HG02840 (cell line): ENCODE data around the gene ZC3HAV1L.
A peak's percentile ranks its signal among the peaks of the same experiment; 100 is the strongest.
"Not testable (repeated sequence)": the region's sequence is repeated elsewhere in the genome, so short reads cannot be mapped to it uniquely, and the experiment has no call there.

Experiments used
- ATAC-seq: cut with Tn5 transposase; IDR thresholded peaks from one replicate; pipeline ENCODE4 v1.9.1; 2021; ENCODE audit warnings: mild to moderate bottlenecking, moderate library complexity, moderate number of reproducible peaks; ENCODE audit not compliant: unreplicated experiment, low FRiP score

Gene ZC3HAV1L

GRCh38 chr7:139023076-139023475, 12.8 kb downstream of the ZC3HAV1L start:
- no peak for ATAC-seq

DNA sequence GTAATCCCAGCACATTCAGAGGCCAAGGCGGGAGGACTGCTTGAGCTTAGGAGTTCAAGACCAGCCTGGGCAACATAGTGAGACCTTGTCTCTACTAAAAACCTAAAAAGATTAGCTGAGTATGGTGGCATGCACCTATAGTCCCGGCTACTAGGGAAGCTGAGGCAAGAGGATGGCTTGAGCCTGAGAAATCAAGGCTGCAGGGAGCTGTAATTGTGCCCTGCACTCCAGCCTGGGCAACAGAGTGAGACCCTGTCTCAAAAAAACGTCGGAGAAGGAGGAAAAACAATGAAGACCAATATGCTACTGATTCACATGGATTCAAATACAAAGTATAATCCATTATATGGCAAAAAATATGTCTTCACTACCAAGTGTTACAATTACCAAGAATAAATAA, 13.6 kb downstream of the ZC3HAV1L start:
- no peak for ATAC-seq

DNA sequence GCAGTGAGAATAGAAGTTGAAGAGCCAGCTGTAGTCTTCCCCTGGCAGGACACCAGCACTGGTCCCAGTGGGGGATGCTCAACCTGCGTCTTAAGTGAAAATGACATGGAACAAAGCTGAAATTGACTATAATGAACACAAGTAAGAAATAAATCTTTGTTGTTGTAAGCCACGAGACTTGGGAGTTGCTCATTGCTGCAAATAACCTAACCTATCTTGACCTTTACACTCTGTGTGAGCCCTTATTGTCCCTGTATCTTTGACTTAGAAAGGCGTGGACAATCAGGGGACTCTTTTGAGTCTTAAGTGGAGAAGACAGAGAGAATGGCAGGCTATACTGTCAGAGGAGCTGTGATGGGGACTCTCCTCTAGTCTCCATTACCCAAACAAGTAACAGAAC, 16.9 kb downstream of the ZC3HAV1L start:
- no peak for ATAC-seq

DNA sequence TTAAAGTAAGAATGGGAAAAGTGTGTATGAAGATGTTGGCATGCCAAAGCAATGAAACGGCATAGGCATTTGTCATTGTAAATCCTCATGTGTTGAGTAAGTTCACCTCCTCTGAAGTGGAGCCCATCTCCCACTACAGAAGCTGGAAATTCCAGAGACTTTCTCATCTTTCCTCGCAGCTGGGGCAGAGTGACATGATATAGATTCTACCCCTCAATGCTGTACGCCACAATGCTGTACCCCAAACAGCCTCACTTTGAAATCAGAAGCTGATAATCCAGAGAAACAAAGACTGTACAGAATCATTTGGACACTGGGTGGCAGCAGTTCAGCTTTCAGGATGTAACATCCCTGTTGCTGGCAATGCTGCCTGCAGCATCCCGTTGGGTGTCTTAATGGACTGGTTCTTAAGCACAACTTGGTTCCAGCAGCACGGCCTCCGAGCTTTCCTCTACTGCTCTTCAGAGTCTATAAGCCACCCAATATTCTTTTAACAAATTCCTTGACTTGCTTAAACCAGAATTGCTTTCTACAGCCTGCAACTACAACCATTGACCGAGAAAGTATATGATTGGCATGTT, 18.8 kb downstream of the ZC3HAV1L start:
- ATAC-seq = no peak

- no peak for ATAC-seq
Measured at GRCh38 chr7:139011373-139011772, 24.5 kb downstream of the ZC3HAV1L start.

DNA sequence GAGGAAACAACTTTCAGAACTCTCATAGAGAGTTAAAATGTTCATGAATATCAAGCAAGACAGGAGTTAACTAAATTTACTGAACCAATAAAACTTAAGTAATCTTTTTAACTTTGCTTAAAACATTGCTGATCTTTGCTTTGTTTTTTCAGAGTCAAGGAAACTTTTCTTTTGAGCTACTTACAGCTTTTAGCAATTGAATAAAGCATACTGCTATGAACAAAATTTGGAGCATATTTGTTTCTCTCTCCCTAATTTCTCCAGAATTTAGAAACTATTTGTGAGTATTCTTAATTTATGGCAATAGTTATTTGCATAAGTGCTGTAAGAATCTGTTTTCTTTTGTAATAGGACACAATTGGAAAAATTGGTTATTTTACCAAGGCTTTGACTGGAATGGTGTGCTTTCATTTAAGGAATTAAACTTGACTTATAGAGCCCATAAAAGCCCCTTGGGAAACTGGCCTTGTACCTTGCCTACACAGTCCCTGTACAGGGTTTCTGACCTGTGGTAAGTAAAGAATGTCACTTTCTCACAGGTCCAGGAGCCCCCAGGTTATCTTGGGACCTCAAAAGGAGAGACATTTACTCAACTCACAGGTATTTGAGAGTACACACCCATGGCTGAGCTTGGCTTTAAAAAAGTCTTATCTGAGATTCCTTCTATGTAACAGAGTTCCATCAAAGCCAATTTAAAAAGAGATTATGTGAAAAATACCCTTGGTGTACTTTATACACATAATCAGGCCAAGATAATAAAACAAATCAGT, 31.3 kb downstream of the ZC3HAV1L start:
- no peak for ATAC-seq

- no peak for ATAC-seq
Measured at GRCh38 chr7:138999414-138999813, 36.4 kb downstream of the ZC3HAV1L start.

GRCh38 chr7:138992052-138992531, 43.8 kb downstream of the ZC3HAV1L start:
- ATAC-seq = no peak

DNA sequence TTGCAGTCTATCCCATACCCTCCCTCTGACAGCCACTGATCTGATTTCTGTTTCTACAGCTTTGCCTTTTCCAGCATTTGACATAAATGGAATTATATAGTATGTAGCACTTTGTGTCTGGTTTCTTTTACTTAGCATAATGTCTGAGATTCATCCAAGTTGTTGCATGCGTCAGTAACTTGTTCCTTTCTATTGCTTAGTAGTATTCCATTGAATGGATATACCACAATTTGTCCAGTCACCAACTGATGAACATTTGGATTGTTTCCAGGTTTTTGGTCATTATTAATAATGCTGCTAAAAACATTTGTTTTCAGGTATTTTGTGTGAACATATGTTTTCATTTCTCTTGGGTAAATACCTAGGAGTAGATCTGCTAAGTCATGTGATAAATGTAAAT, 48.2 kb downstream of the ZC3HAV1L start:
- ATAC-seq = no peak

- no peak for ATAC-seq
Measured at GRCh38 chr7:138982204-138982623, 53.6 kb downstream of the ZC3HAV1L start.

DNA sequence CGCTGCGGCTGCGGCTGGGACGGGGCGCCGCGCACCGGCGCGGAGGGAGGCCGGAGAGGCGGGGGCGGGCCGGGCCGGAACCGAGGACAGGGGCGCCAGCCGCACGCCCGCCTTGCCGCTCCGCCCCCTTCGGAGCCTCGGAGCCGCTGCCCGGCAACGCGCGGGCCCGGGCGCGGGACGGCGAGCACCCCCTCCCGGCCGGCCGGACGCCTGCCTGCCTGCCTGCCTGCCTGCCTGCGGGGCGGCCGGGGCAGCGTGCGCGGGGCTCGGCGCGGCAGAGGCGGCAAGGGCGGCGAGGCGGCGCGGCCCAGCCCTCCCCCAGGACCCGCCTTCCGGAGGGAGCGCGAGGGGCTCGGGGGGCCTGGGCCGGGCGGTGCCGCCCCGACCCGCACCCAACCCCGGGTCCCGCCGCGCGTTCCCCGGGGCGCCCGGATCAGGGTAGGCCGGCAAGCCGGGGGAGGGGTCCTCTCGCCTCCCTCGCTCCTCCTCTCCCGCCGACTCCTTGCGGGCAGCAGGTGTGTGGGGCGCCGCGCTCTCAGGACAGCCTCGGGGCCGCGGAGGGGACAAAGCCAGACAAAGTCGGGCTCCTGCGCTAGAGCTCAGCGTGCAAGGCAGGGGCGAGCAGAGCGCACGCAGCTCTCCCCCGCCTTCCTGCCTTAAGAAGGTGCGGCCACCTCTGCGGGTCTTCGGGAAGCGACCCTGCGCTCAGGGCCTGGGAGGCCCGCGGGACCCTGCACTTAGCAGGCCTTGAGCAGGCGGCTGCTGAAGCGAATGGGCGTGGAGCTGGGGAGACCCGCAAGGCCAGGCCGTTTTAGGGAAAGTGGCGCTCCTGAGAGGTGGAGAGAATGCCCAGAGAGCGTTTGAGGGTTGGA, 54.3 kb downstream of the ZC3HAV1L start, which contains the start of gene KIAA1549:
Gene KIAA1549, minus strand, starts transcription at position 58 of the 872 bp plus-strand sequence. CDS start 120 bp downstream, outside the sequence.
- ATAC-seq = peak; percentile 78

GRCh38 chr7:138980563-138981291, 55.1 kb downstream of the ZC3HAV1L start:
- peak; percentile 26 for ATAC-seq

- ATAC-seq = no peak
Measured at GRCh38 chr7:138979988-138980562, 55.8 kb downstream of the ZC3HAV1L start.

DNA sequence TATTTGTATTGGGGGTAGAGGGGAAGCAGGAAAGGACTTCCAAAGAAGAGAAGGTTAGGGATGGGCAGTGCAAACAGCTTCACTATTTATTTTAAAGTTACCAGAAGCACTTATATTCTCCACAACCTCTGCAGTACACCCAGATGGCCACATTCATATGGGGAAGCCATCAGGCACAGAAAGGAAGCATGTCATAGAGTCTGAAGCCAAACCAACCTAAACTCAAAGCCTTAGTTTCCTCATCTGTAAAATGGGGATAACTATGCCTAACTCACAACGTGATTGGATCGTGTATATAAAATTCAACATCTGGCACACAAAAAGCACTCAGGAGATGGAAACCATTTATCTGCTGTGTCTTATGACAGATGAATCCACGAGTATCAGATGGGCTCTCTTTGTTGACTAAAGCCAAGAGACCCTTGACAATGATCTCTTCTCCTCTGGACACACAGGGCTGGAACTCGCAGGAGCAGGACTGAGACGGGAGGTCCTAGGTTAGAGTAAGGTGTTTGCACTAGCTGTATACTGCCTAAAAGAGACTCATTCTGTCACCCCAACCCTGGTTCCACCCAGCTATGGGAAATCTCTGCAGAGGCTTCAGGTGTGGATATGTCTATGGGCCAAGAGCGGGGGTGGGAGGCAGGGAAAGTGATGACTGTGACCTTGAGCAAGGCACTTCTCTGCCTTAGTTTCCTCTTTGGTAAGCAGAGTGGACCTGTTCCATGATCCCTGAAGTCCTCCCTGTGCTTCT, 56.4 kb downstream of the ZC3HAV1L start:
- no peak for ATAC-seq

DNA sequence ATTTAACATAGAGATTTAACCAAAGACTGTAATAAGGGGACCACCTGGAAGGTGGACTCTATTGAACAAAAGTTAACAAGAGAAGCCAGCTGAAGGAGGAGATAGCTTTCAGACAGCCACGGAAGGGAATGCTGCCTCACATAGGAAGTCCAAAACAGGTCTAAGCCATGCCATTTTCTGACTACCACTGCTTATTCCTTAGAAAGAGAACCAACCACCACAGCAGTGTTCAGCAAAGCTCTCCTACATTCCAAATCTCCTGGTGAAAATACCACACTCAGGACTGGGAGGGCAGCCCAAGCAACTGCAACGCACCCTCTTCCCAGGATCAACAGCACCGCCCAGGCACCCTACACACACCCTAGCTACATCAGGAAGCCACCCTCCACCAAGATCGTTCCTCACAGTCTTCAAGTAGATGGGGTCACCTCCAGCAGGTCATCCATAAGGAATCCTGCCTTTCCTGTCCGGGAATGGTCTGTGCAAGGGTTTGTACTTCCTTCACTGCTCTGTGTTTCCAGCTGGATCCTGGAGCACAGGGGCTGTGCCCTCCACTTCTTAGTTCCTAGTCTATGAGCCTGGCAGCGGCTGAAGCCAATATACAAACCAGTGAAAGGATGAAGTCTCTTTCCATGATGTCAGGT, 57.2 kb downstream of the ZC3HAV1L start:
- no peak for ATAC-seq

GRCh38 chr7:138976161-138976560, 59.7 kb downstream of the ZC3HAV1L start:
- not testable (repeated sequence) for ATAC-seq
